SIG-M5 (cell line): ENCODE results near the gene MFSD2B.

Experiments used
- DNase-seq: peaks from one replicate; lab custom pipeline; 2025; lab: John Stamatoyannopoulos, UW

The MFSD2B gene

DNA sequence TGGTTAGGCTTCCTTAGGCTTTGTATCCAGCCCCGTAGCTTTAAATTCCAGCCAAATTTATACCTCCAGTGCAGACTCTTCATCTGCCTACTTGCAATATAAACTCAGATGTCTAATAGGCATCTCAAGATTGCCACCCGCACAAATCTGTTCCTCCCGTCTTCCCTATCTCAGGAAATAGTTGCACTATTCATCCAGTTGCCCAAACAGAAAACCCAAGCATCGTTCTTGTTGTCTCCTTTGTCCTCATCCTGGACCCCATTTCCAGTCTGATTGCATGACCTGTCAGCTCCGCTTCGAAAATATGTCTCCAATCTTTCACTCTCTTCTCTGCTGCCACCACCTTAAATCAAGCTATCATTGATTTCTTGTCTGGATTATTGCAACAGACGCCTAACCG, 41.9 kb downstream of the MFSD2B start:
- DNase-seq = no peak

DNA sequence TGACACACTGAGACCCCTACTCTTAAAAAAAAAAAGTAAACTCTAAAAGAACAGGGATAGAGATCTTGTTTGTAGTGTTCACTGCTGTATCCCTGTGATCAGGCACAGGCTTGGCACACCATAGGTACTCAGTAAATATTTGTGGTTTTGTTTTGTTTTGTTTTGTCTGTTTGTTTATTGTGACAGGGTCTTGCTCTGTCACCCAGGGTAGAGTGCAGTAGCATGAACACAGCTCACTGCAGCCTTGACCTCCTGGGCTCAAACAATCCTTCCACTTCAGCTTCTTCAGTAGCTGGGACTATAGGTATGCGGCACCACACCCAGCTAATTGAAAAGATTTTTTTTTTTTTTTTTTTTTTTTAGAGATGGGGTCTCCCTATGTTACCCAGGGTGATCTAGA, 43.1 kb downstream of the MFSD2B start:
- DNase-seq = no peak

DNA sequence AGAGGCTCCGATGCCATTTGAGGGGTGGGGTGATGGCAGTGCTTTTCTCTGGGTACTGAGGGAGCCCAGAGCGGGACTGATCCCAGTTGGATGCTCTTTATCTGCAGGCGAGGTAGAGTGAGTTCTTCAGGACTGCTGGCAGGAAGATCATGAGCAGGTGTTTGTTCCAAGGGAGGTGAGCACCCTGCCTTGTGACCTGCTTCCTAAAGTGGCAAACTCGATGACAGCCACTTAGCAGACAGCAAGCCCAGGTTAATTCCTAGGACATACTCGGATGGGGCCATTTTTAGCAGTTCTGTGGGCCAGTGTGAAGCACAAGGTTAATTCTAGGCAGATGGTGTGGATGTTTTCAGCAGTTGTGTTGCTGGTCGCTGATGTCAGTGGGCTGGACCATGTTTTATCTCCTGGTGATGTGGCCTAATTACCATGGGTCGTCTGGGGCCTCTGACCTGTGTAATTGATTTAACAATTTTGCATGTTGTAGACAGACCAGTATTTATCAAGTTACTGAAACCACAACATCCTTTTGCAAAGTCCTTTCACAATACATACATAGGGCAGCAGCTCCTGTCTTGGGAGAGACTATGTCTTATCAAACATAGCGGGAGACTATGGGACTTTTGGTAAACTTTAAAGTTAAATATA, 44.6 kb downstream of the MFSD2B start:
- DNase-seq = no peak

DNA sequence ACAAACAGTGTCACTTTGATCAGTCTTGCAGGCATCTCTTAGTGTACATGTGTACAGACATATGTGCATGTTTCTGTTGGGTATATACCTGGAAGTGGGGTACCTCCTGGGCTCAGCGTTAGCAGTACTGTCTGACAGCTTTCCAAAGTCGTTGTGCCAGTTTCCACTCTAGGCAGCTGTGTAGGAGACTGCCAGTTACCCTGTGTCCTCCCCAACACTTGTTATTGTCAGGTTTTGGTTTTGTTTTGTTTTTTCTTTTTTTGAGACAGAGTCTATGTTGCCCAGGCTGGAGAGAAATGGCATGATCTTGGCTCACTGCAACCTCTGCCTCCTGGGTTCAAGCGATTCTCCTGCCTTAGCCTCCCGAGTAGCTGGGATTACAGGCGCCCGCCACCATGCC, 45.9 kb downstream of the MFSD2B start:
- DNase-seq = no peak

DNA sequence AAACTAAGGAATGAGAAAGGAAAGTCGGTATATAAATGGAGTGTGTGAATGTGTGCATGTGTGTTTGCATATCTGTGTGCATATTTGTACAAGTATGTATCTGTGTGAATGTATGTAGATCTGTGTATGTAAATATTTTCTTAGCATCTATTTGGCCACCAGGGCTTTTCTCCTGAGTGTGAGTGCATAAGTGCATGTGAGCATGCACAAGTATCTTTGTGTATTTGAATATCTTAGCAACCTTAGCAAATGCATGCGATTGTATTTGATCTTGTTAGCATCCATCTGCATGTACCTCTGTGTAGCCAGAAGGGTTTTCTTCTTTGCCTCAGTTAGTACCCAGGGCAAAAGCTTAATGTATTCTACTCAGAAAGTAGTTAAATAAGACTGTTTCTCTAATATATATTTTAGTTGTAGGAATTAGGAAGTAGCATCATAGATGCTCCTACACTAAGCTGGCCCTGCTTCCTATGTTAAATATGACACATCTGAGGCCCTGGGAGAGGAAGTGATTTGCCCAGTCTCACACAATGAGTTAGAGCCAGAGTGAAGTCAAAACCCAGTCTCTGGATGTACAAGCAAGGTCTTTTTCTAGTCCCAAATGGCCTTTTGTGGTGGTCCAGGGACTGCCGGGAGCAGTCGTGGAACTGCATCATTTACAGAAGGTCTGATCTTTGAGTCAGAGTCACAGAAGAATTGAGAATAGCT, 48.8 kb downstream of the MFSD2B start:
- no peak for DNase-seq

DNA sequence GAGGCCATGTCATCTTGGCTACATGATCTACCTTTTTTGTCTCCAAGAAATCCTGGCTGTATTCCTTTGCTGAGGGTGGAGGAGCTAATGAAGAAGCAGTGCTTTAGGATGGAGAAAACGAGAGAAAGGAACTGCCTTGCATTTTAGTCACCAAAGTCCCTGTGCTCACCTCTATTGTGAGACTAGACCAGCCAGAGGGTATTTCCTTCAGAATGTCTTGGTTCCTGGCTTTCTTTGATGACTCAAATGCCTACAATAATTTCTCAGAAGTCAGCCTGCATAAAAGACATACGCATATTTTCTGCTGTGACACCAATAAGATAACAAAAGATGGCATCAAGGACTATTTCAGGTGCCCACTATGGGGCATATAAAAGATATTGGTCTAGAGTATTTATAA, 55.5 kb downstream of the MFSD2B start:
- no peak for DNase-seq

DNA sequence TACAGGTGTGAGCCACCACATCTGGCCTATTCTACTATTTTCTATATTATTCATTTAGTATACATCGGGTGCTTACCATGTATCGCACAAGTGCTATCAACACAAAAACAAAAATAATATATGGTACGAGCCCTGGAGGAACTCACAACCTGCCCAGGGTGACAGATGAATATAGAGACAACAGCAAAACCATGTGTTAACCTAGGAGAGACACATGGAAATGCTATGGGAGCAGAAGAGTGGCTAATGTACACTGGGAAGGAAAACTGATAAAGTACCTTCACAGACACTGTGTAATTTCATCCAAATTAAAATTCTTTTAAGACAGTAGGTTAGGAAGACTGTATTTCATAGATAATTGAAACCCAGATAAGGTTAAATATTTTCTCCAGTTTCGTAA, 62.4 kb downstream of the MFSD2B start:
- no peak for DNase-seq

DNA sequence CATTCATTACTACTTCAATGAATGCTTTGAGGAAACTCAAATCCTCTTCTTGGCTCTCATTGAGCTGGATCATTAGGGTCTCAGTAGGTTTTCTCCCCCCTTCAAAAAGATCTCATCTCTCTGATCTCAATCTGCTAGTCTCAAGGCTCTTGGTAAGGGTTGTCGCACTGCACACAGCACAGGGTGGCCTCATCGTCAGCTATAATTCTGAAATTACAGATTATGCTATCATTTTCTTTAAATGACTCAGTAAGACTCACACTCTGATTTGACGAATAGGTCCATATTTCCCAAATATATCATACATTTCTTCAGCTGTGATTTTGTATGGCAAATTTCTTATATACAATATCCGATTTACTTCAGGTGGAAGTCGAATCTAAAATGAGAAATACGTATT, 63.9 kb downstream of the MFSD2B start:
- DNase-seq = no peak

DNA sequence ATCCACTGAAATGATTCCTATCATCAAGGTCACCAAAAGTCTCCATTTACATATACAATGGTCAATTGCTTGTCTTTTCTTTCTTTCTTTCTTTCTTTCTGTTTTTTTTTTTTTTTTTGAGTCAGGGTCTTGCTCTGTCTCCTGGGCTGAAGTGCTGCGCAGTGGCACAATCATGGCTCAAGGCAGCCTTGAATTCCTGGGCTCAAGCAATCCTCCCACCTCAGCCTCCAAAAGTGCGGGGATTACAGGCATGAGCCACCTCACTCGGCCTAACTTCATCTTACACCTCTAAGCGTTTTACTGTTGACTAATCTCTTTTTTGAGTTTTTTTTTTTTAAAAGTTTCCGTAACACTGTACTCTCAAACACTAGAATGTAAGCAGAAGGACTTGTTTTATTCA, 65.4 kb downstream of the MFSD2B start:
- DNase-seq = no peak
